ENCODE measurements around the gene SYNJ2.

SYNJ2 gene

DNA sequence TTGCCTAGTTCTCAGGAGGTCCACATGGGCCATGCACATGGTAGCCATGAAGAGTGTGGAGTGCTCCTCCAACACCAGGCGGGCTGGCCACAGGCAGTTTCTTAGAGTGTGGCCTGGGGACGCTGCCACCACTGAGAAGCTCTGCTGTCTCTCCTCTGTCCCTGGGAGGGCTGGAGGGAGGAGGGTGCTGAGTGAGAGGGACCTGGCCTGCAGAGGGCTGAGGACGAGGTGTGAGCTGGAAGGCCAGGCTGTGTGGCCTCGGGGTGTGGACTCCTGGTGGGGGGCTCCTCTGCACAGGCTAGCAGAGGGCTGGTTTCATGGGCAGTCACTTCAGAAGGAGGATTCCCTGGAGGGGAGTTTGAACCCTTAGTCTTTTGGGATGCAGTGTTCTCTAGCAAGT, 39.7 kb downstream of the SYNJ2 start:
- H3K36me3 ChIP-seq (replicated peaks; ENCODE audit: low read depth, low read length): no peaks in the 10 kb centered on the region
- no peaks in the 10 kb centered on the region for H3K79me2 ChIP-seq (ENCODE audit: low read length)
- no peaks in the 10 kb centered on the region for H3K9me3 ChIP-seq (ENCODE audit: insufficient read depth, low read length)
- no peaks in the 10 kb centered on the region for H3K27me3 ChIP-seq (ENCODE audit: low read depth, low read length)
- TF ChIP-seq, protein P1, sequence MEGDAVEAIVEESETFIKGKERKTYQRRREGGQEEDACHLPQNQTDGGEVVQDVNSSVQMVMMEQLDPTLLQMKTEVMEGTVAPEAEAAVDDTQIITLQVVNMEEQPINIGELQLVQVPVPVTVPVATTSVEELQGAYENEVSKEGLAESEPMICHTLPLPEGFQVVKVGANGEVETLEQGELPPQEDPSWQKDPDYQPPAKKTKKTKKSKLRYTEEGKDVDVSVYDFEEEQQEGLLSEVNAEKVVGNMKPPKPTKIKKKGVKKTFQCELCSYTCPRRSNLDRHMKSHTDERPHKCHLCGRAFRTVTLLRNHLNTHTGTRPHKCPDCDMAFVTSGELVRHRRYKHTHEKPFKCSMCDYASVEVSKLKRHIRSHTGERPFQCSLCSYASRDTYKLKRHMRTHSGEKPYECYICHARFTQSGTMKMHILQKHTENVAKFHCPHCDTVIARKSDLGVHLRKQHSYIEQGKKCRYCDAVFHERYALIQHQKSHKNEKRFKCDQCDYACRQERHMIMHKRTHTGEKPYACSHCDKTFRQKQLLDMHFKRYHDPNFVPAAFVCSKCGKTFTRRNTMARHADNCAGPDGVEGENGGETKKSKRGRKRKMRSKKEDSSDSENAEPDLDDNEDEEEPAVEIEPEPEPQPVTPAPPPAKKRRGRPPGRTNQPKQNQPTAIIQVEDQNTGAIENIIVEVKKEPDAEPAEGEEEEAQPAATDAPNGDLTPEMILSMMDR (IDR thresholded peaks at IDR 0.05; ENCODE audit: low read depth, low read length): no peak
- TF ChIP-seq EZH2phosphoT487 (IDR thresholded peaks at IDR 0.05; ENCODE audit: low read depth): no peak
- no peak overlapping the region for H3K27ac ChIP-seq (ENCODE audit: low read length)
- no peak overlapping the region for H3K4me2 ChIP-seq (ENCODE audit: low read length)
- no peak overlapping the region for H3K4me3 ChIP-seq (ENCODE audit: low read length)
- H4K20me1 ChIP-seq (ENCODE audit: insufficient read depth, low read length): no peaks in the 10 kb centered on the region
- no peak overlapping the region for H2AFZ ChIP-seq (ENCODE audit: low read depth, low read length)
- H3K4me1 ChIP-seq (ENCODE audit: low read length): peaks cover 7% of the 10 kb centered on the region
- no peak overlapping the region for H3K9ac ChIP-seq (ENCODE audit: low read length)

DNA sequence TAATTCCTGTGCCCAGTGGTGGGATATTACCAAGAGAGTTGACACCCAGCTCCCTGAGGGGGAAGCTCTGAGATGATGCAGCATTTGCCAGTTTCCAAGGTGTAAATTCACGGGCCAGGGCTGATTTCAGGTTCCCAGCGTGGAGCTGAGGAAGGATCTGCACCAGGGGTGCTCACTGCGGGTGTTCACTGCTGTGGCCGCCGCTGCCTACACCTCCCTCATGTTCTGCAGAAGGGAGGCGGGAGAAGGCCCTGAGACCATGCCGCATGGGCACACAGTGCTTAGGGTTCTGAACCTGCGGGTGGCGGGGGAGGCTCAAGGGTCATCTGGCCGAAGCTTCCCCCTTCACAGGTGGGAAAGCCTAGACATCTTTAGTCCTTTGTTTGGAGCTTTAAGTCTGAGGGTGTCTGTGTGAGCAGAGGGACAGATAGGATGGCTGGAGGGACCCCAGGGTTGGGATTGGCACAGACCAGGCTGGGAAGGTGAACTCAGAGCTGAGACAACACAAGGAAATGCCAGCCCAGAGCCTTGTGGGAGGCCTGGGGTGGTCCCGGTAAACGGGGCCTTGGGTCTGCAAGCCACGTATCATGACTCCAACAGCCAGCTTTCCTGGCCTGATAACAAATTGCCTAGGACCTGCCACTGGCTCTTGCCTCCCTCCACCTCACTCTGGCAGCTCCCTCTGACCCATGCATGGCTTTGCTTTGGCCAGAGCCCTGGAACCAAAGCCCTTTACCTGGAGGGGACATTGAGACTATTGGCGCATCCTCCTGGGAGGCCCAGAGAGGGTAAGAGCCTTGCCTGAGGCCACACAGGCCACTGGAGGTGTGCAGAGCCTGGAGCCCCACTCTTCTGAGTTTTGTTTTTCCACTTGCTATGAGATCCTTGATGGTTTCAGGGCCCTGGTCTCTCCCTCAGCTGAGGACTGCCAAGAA, 40.4 kb downstream of the SYNJ2 start:
- H4K20me1 ChIP-seq (ENCODE audit: insufficient read depth, low read length): no peaks in the 10 kb centered on the region
- no peak overlapping the region for H3K9ac ChIP-seq (ENCODE audit: low read length)
- H3K79me2 ChIP-seq (ENCODE audit: low read length): 0 out of 2 replicates have a peak, but pooled peaks cover 1% of the 10 kb centered on the region
- TF ChIP-seq EZH2phosphoT487 (IDR thresholded peaks at IDR 0.05; ENCODE audit: low read depth): no peak
- TF ChIP-seq, protein P1 (IDR thresholded peaks at IDR 0.05; ENCODE audit: low read depth, low read length): no peak
- H3K27me3 ChIP-seq (ENCODE audit: low read depth, low read length): no peaks in the 10 kb centered on the region
- H3K27ac ChIP-seq (ENCODE audit: low read length): no peak overlapping the region
- peaks cover 14% of the 10 kb centered on the region for H3K4me1 ChIP-seq (ENCODE audit: low read length)
- H3K4me3 ChIP-seq (ENCODE audit: low read length): no peak overlapping the region
- no peak overlapping the region for H2AFZ ChIP-seq (ENCODE audit: low read depth, low read length)
- H3K9me3 ChIP-seq (ENCODE audit: insufficient read depth, low read length): no peaks in the 10 kb centered on the region
- H3K36me3 ChIP-seq (replicated peaks; ENCODE audit: low read depth, low read length): no peaks in the 10 kb centered on the region
- H3K4me2 ChIP-seq (ENCODE audit: low read length): no peak overlapping the region

DNA sequence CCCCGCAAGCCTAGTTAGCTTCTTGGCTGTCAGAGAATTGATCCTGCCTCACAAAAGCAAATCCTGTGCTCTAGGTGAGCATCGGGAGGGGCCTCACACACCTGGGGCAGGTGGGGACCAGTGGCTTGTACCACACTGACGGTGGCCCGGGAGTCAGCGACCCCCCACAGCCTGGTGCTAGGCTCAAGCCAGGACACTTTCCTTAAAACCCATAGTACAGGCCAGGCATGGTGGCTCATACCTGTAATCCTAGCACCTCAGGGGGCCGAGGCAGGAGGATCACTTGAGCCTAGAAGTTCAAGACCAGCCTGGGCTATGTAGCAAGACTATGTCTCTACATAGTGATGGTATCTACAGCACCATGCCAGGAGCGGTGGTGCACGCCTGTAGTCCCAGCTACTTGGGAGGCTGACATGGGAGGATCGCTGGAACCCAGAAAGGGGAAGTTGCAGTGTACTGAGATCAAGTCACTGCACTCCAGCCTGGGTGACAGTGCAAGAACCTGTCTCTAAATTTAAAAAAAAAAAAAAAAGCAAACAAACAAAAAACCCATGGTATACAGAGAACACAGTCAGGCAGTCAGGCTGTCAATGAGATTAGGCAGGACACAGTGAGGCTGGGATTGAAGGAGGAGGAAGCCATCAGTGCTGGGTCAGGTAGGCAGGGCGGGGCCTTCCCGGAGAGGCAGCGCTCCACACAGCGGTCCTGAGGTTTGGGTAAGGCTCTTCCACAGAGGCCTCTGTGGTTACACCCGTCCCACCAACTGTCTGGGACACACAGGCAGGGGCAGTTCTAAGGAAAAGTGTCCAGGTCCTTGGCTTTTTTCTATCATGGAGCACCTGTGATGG, 41.3 kb downstream of the SYNJ2 start:
- Histone ChIP-seq H3K36me3 (replicated peaks; ENCODE audit: low read depth, low read length) (no peaks in the 10 kb centered on the region), H3K9ac (ENCODE audit: low read length) (no peak overlapping the region), H3K79me2 (ENCODE audit: low read length) (0 out of 2 replicates have a peak, but pooled peaks cover 5% of the 10 kb centered on the region), H3K4me2 (ENCODE audit: low read length) (no peak overlapping the region), H2AFZ (ENCODE audit: low read depth, low read length) (no peak overlapping the region), H3K27me3 (ENCODE audit: low read depth, low read length) (no peaks in the 10 kb centered on the region), H4K20me1 (ENCODE audit: insufficient read depth, low read length) (no peaks in the 10 kb centered on the region), H3K4me1 (ENCODE audit: low read length) (peaks cover 17% of the 10 kb centered on the region), H3K4me3 (ENCODE audit: low read length) (no peak overlapping the region), H3K9me3 (ENCODE audit: insufficient read depth, low read length) (no peaks in the 10 kb centered on the region), H3K27ac (ENCODE audit: low read length) (no peak overlapping the region)
- TF ChIP-seq, protein P1 (IDR thresholded peaks at IDR 0.05; ENCODE audit: low read depth, low read length): no peak
- TF ChIP-seq EZH2phosphoT487 (IDR thresholded peaks at IDR 0.05; ENCODE audit: low read depth): no peak

DNA sequence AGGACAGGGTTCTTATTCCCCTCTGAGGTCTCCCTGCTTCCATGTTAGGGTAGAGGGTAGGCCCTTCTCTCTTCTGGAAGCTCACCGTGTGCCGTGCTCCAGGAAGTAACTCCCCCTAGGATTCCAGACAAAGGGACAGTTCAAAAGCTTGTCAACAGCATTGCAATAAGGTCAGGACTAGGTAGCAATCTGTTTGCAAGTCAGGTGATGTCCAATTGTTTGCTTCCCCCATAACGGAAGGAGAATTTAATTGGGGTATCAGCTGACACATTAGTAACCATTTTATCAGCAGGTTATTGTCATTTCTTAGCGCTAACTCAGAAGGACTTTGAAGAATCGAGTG, 41.9 kb downstream of the SYNJ2 start:
- Histone ChIP-seq H3K79me2 (ENCODE audit: low read length) (0 out of 2 replicates have a peak, but pooled peaks cover 5% of the 10 kb centered on the region), H2AFZ (ENCODE audit: low read depth, low read length) (no peak overlapping the region), H3K4me1 (ENCODE audit: low read length) (peaks cover 17% of the 10 kb centered on the region), H3K27ac (ENCODE audit: low read length) (no peak overlapping the region), H3K9ac (ENCODE audit: low read length) (no peak overlapping the region), H3K4me2 (ENCODE audit: low read length) (no peak overlapping the region), H3K36me3 (replicated peaks; ENCODE audit: low read depth, low read length) (no peaks in the 10 kb centered on the region), H3K9me3 (ENCODE audit: insufficient read depth, low read length) (no peaks in the 10 kb centered on the region), H4K20me1 (ENCODE audit: insufficient read depth, low read length) (no peaks in the 10 kb centered on the region), H3K27me3 (ENCODE audit: low read depth, low read length) (no peaks in the 10 kb centered on the region), H3K4me3 (ENCODE audit: low read length) (no peak overlapping the region)
- TF ChIP-seq EZH2phosphoT487 (IDR thresholded peaks at IDR 0.05; ENCODE audit: low read depth): no peak
- TF ChIP-seq, protein P1 (IDR thresholded peaks at IDR 0.05; ENCODE audit: low read depth, low read length): no peak
